PC-9 (cell line): ENCODE measurements around the gene SNAPC1. TPM values are rescaled to one million over a fixed set of nuclear protein-coding genes. Genes with fewer than 3 reads are reported as not detected.

Experiments used
- BruUV-seq: library from RNA; stranded (reverse); fragments of 400-500 nt; replicated peaks from 2 replicates; lab custom pipeline; 2021; lab: Mats Ljungman, UMichigan
- CTCF ChIA-PET: fragments of 300-600 bp; sonication (Branson Sonifier 250); formaldehyde crosslinking; loops from one replicate; lab custom pipeline; 2022; ENCODE audit warnings: antibody characterized with exemption; lab: Charles Lee
- POLR2A ChIA-PET: fragments of 300-600 bp; sonication (Branson Sonifier 250); formaldehyde crosslinking; loops from one replicate; lab custom pipeline; 2022; ENCODE audit warnings: antibody characterized with exemption; ENCODE audit not compliant: unreplicated experiment; lab: Charles Lee
- DNase-seq, 2 experiments: peaks; one replicate each; pipeline versions ENCODE4 v3.0.0 to v3.0.0-alpha.2; 2015 to 2022; ENCODE audit warnings: mixed read lengths in 1 of 2
- H2AFZ ChIP-seq: fragments of 200-600 bp; sonication (generic); 2 replicates; pipeline ENCODE4 v1.8.1; 2017; ENCODE audit warnings: antibody characterized with exemption
- H3F3A ChIP-seq: fragments of 200-600 bp; sonication (generic); 2 replicates; pipeline ENCODE4 v1.8.1; 2017; ENCODE audit warnings: antibody characterized with exemption, mild to moderate bottlenecking, low read depth; ENCODE audit not compliant: insufficient read depth
- H3K27ac ChIP-seq: fragments of 200-600 bp; sonication (generic); 2 replicates; pipeline ENCODE4 v1.6.1; 2016; ENCODE audit warnings: mixed run types
- H3K27me3 ChIP-seq: fragments of 200-600 bp; sonication (generic); 2 replicates; pipeline ENCODE4 v1.6.1; 2016; ENCODE audit warnings: low read depth, mixed run types; ENCODE audit not compliant: insufficient read depth
- H3K36me3 ChIP-seq: fragments of 200-600 bp; sonication (generic); 2 replicates; pipeline ENCODE4 v1.6.1; 2016; ENCODE audit warnings: low read depth, mixed run types
- H3K4me1 ChIP-seq: fragments of 200-600 bp; sonication (generic); replicated peaks from 2 replicates; pipeline ENCODE4 v1.6.1; 2016; ENCODE audit warnings: mixed run types; ENCODE audit not compliant: insufficient read depth
- H3K4me2 ChIP-seq: fragments of 200-600 bp; sonication (generic); 2 replicates; pipeline ENCODE4 v1.6.1; 2017; ENCODE audit warnings: mixed run types
- H3K4me3 ChIP-seq: fragments of 200-600 bp; sonication (generic); 2 replicates; pipeline ENCODE4 v1.6.1; 2016; ENCODE audit warnings: mixed run types
- H3K79me2 ChIP-seq: fragments of 200-600 bp; sonication (generic); 2 replicates; pipeline ENCODE4 v1.6.1; 2017; ENCODE audit warnings: low read depth, mixed run types
- H3K9me2 ChIP-seq: fragments of 200-600 bp; sonication (generic); 2 replicates; pipeline ENCODE4 v1.8.1; 2017; ENCODE audit warnings: mild to moderate bottlenecking; ENCODE audit not compliant: insufficient read depth
- H3K9me3 ChIP-seq: fragments of 200-600 bp; sonication (generic); 2 replicates; pipeline ENCODE4 v1.8.1; 2016; ENCODE audit warnings: low read depth; ENCODE audit not compliant: insufficient read depth
- H4K20me1 ChIP-seq: fragments of 200-600 bp; sonication (generic); 2 replicates; pipeline ENCODE4 v1.8.1; 2017; ENCODE audit not compliant: insufficient read depth
- CTCF ChIP-seq: fragments of 200-600 bp; sonication (generic); conservative IDR thresholded peaks from 2 replicates; pipeline ENCODE4 v1.6.1; 2017; ENCODE audit warnings: mixed run types, antibody characterized with exemption, mild to moderate bottlenecking, moderate library complexity
- EZH2 ChIP-seq: fragments of 200-600 bp; sonication (generic); IDR thresholded peaks from 2 replicates; pipeline ENCODE4 v1.8.0; 2017; ENCODE audit warnings: antibody characterized with exemption, low read depth
- intact Hi-C: fragments of 100-400 bp; cut with micrococcal nuclease; formaldehyde crosslinking; loops from one replicate; pipeline ENCODE4 v1.10.0; 2022; ENCODE audit not compliant: unreplicated experiment
- total RNA-seq: library from RNA; stranded (reverse); gene quantifications from 2 replicates; pipeline ENCODE4 v1.2.3, GENCODE V29; 2021

Gene SNAPC1
- total RNA-seq, 1 experiment from 2014 or later = 18.0 TPM

DNA sequence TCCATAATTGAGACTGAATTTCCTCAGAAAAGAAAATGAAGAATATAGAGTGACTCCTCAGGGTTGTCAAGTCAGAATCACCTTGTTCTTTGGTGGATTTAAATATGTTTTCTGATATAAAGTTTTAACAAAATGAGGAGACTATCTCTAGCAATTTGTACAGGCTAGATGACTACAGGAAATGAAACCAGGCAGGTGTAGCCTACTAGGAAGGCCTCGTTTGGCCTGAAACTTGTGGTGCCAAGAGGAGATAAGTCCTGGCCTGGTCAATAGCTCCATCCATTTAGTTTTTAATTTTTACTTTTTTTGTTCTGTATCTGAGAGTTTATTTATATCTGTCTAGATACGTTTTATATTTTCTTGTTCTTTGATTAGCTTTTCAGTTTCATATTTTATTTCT, 41.5 kb downstream of the SNAPC1 start:
- H3K9me3 ChIP-seq = no peaks in the 10 kb centered on the region
- no peak overlapping the region for H3K4me3 ChIP-seq
- TF ChIP-seq EZH2 (no peak), CTCF (no peak)
- ChIA-PET CTCF (interaction anchor here (0.6 to 0.7 kb wide), 2 partner anchors 324 to 438 kb away, joined by 3 read pairs; no protein-coding TSS in a partner anchor), POLR2A (no interaction called here)
- no peaks in the 10 kb centered on the region for H4K20me1 ChIP-seq
- DNase-seq = no peak
- H3F3A ChIP-seq = no peaks in the 10 kb centered on the region
- no peak overlapping the region for H2AFZ ChIP-seq
- H3K9me2 ChIP-seq = no peaks in the 10 kb centered on the region
- intact Hi-C loops = no loop called here
- H3K36me3 ChIP-seq = no peaks in the 10 kb centered on the region
- no peaks in the 10 kb centered on the region for H3K27me3 ChIP-seq
- no peak overlapping the region for H3K4me2 ChIP-seq
- no peak overlapping the region for H3K27ac ChIP-seq
- no TSS peak for BruUV-seq
- H3K4me1 ChIP-seq = no peaks in the 10 kb centered on the region
- no peaks in the 10 kb centered on the region for H3K79me2 ChIP-seq

DNA sequence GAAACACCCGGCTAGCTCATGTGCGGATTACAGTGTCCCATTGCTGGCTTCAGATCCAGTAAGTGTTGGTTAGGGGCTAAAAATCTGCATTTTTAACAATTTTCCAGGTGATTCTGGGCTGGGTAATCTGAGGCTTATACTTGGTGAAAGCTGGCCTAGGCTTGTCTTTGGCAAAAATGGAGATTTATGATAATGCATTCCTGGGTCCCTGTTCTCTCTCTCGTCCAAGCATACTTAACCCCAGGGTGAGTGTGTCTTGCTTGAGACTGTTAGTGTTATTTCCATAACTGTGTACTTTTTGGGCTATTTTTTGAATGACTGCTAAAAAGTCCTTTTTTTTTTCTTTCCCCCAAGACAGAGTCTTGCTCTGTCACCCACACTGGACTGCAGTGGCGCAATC, 43.2 kb downstream of the SNAPC1 start:
- Histone ChIP-seq H3K4me2 (no peak overlapping the region), H3K4me1 (no peaks in the 10 kb centered on the region), H3K36me3 (no peaks in the 10 kb centered on the region), H4K20me1 (no peaks in the 10 kb centered on the region), H3K79me2 (no peaks in the 10 kb centered on the region), H3K9me3 (no peaks in the 10 kb centered on the region), H2AFZ (no peak overlapping the region), H3K4me3 (no peak overlapping the region), H3K27ac (no peak overlapping the region), H3F3A (no peaks in the 10 kb centered on the region), H3K27me3 (no peaks in the 10 kb centered on the region), H3K9me2 (no peaks in the 10 kb centered on the region)
- intact Hi-C loops = no loop called here
- ChIA-PET POLR2A (no interaction called here), CTCF (interaction anchor here (0.7 kb wide), 1 partner anchor 1472 kb away, joined by 3 read pairs; no protein-coding TSS in a partner anchor)
- DNase-seq = no peak
- TF ChIP-seq EZH2 (no peak), CTCF (no peak)
- BruUV-seq = no TSS peak

- intact Hi-C loops = no loop called here
- H3K79me2 ChIP-seq = no peaks in the 10 kb centered on the region
- no peaks in the 10 kb centered on the region for H3F3A ChIP-seq
- H3K4me3 ChIP-seq = no peak overlapping the region
- no peak for DNase-seq
- H3K9me2 ChIP-seq = no peaks in the 10 kb centered on the region
- POLR2A ChIA-PET = no interaction called here
- TF ChIP-seq CTCF = no peak
- TF ChIP-seq EZH2 = no peak
- no peaks in the 10 kb centered on the region for H3K27me3 ChIP-seq
- no peaks in the 10 kb centered on the region for H3K36me3 ChIP-seq
- BruUV-seq = no TSS peak
- H2AFZ ChIP-seq = no peak overlapping the region
- H3K27ac ChIP-seq = no peak overlapping the region
- CTCF ChIA-PET = no interaction called here
- H3K4me1 ChIP-seq = no peaks in the 10 kb centered on the region
- H3K4me2 ChIP-seq = no peak overlapping the region
- no peaks in the 10 kb centered on the region for H4K20me1 ChIP-seq
- H3K9me3 ChIP-seq = no peaks in the 10 kb centered on the region
Observed at GRCh38 chr14:61811882-61812346, 49.7 kb downstream of the SNAPC1 start.
